ENCODE data around the gene LDAH.
A peak's percentile ranks its signal among the peaks of the same experiment; 100 is the strongest.

The LDAH gene

GRCh38 chr2:20677301-20678085, 145.4 kb downstream of the LDAH start:
- DNase-seq, result peak; percentile 68

DNA sequence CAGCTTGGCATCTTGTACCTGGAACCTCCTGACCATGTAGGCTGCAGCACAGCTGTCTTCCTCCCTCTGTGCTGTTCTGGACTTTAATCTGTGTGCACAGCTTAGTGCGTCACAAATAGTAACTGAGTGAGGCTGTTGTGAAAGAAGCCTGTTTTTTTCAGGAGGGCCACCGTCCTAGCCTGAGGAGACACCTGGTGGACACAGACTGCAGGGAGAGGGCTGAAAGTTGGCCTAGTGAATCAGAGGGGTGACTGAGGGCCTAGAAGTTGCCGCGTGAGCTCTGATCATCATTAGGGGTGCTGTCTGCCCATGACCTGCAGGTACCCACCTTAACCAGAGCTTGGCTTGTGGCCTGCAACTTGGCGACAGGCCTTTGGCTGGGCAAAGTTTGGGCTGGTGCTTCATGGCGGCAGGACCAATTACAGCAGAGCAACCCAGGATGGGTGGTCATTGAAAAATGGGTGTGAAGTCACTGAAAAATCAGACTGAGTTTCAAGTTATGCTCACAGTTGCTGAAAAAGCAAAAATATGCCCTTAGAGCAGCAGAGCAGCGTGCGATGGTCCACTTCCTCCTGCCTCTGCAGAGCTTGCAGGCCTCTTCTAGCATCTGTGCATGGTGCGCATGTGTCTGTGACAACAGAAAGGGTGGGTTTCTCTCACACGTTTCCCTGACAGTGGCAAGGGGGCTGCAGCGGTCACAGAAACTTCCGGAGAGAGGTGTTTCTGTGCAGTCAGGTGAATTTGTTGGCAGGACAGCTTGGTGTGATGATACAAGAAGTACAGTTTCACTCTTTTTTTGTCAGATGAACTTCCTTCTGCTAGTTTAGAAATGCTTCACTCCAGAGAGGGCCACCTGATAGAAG, 146.3 kb downstream of the LDAH start:
- peak; percentile 54 for DNase-seq

- peak; percentile 57 for DNase-seq
Observed at GRCh38 chr2:20675701-20676352, 147.1 kb downstream of the LDAH start.

GRCh38 chr2:20674974-20675679, 147.8 kb downstream of the LDAH start:
- peak; percentile 64 for DNase-seq

DNA sequence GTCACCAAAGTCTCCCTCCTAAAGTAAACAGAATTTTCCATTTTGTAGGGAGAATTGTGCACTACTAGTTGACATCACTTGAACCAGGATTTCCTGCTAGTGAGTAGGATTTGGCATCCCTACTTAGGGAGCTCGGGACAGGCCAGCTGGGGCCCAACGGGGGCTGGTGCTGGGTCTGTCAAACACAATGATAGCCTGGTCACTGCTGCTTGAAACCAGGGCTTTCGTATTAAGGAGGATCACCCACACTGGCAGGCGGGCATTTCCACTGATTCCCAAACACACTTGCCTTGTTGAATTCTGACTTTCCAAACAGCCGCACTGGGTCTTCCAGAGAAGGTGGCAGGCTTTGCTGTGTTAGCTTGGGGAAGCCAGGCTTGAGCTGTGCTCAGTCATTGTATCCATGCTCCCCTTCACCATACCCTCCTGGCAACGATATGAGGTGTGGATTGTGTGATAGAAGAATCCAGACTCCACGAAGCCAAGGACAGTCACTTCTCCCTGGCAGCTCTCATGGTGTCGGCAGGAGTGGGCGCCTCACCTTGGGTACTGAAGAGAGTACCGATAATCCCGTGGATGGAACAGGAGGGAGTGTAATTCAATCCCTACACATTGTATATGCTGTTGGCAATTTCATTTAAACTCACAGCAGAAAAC, 148.5 kb downstream of the LDAH start:
- DNase-seq, result no peak

- no peak for DNase-seq
Observed at GRCh38 chr2:20673686-20674308, 149.1 kb downstream of the LDAH start.

DNA sequence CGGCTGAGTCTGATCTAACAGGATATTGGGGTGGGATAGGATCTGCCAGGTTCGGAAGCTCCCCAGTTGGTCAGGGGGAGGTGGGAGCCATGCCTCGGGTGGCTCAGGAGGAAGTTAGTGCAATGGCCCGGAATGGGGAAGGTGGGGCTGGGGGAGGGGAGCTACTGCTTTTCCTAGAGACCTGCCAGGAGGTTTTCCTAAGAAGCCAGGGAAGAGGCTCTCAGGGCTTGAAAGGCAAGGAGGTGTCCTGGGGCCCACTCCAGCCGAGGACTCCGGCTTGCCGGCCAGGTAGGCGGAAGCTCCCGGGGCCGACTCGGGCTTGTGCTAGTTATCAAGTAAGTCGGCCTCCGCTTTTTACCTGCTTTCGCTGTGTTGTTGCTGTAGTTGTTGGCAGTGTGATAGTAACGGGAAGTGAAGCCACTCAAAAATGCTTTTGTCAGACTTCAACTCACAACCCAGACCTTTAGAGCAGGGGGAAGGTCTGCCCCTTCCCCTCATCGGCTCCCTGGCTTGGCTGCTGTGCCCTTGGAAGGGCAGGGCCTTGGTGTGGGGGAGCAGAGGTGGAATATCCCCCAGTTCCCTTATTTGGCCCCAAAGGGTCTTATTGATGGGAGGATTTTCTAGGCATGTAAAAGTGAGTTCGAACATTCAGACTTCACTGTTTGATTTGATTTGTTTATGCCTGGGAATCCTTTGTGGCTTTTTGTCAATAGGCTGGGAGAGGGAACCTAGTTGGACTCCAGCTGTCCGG, 150.5 kb downstream of the LDAH start:
- DNase-seq, result peak; percentile 74

- DNase-seq, result no peak
Observed at GRCh38 chr2:20671736-20672080, 151.2 kb downstream of the LDAH start.

DNA sequence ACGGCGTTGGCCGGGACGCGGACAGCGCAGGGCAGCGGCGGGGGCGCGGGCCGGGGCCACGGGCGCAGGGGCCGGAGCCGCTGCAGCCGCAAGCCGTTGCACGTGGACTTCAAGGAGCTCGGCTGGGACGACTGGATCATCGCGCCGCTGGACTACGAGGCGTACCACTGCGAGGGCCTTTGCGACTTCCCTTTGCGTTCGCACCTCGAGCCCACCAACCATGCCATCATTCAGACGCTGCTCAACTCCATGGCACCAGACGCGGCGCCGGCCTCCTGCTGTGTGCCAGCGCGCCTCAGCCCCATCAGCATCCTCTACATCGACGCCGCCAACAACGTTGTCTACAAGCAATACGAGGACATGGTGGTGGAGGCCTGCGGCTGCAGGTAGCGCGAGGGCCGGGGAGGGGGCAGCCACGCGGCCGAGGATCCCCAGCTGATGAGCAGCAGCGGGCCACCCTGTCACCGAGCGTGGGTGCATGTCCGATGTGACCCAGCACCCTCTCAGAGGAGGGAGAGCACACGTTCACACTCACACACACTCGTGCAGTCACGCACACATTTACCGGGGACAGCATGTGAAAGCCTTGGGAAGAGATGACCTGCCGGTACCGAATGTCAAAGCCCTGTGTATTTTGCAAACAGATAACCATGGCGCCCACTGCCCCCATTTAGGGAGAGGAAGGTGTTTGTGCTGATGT, 151.7 kb downstream of the LDAH start:
- DNase-seq, result no peak

GRCh38 chr2:20670315-20671035, 152.4 kb downstream of the LDAH start:
- no peak for DNase-seq

DNA sequence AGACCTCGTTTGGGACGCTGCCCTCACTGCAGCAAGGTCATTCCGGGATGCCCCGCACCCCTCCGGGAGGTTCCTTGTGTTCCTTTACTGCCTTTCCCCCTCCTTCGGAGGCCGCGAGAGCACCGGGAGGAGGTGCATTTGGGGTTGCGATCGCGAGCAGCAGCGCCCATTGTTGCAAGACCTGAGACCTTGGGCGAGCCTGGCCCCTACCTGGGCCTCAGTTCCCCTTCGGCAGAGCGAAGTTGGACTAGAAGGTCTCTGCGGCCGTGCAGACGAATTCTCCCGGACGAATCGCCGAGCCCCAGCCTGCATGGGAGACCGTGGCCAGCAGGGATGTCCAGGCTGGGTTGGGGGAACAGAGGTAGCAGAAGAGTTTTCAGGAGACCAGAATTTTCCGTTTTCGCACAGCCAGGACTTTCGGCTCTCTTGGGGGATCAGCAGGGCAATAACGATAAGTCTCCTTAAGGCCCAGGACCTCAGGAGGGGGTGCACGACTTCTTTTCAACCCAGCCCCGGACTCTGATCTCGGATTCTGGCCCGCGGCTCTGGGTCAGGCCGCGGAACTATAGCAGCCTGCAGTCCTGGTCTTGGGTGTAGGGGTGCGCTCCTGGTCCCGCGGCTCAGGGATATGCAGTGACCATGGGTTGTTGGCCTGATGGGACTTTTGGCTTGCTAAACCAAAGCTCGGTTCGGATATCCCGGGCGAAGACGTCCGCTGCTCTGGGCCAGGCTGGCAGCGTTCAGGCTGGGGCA, 153.2 kb downstream of the LDAH start:
- no peak for DNase-seq

DNA sequence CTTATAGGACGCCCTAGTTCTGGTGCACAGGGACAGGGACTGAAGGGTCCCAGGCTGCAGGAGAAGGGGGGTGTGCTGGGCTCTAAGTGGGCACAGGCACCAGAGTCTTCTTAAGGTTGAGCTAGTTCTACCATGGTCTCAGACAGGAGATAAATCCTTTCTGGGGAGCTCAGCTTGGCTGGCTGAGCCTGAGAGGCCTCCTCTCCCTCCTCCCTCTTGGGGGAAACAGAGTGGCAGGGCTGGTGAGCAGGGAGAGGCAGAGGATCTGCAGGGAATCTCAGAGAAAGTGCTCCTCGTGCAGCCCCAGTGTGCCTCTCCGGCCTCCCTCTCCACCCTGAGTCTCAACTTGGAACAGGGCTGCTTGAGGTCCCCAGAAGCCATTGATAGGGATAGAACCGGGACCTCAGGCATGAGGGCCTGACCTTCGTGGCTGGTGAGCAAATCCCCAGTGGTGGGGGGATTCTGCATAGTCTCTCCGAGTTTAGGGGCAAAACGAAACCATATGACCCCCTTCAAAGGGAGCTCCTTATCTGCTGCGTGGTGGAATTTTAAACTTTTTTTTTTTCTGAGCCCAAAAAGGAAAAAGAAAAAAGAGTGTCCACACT, 153.9 kb downstream of the LDAH start:
- no peak for DNase-seq

DNA sequence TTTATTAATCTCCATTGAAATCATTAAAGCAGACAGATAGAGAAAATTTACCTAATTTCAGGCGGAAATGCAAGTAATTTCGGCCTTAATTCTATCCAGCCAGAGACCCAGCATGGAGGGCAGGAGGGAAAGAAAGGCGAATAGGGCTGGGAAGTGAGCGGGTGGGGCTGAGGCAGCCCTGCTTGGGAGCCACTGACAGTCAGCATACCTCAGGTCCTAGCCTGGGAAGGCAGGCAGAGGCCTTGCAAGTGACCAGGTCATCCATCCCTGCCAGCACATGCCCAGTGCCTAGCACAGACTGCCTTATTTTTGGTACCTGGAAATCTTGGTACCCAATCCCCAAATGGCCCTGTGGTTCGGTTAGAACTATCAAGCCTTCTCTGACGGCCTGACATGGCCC, 154.4 kb downstream of the LDAH start:
- no peak for DNase-seq

DNA sequence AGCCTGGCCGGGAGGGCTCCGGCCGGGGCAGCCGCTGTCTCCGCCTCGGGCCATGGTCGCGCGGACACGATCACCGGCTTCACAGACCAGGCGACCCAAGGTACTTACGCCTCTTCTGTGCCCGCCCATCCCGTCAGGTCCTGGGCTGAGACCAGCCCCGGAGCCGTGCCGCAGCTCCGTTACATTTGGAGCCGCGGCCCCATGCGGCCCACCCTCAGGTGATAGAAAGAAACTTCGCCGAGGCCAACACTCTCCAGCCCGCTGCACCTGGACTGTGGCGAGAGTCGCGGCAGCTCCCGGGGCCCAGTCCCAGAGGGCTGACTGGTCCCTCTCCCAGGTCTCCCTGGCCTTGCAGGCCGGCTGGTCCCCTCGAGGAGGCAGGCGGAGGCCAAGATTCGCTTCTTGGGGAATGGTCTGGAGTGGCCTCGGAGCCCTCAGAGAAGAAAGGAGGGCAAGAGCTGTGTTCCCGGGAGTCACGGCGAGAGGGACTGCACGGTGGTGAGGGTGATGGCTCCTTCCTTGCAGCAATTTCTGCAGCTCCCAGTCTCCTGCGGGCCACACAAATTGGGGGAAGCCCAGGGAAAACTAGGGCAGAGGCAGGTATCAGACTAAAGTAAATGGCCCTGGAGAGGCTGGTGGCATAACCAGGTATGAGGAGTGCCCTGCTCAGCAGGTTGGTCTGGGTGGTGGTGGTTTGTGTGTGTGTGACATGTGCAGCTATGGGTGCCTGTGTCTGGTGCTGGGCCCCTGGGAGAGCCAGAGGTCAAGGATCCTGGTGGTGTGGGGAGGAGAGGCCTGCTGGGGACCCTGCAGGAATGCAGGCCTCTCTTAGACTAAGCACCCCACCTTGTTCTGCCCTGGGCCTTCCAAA, 155.1 kb downstream of the LDAH start:
- DNase-seq, result no peak

DNA sequence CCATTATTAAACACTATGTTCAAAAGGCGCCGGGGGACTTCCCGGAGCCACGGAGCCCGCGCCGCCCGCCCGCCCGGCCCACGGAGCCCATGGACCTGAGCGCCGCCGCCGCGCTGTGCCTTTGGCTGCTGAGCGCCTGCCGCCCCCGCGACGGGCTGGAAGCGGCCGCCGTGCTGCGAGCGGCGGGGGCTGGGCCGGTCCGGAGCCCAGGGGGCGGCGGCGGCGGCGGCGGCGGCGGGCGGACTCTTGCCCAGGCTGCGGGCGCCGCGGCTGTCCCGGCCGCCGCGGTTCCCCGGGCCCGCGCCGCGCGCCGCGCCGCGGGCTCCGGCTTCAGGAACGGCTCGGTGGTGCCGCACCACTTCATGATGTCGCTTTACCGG, 155.8 kb downstream of the LDAH start:
- DNase-seq, result no peak

DNA sequence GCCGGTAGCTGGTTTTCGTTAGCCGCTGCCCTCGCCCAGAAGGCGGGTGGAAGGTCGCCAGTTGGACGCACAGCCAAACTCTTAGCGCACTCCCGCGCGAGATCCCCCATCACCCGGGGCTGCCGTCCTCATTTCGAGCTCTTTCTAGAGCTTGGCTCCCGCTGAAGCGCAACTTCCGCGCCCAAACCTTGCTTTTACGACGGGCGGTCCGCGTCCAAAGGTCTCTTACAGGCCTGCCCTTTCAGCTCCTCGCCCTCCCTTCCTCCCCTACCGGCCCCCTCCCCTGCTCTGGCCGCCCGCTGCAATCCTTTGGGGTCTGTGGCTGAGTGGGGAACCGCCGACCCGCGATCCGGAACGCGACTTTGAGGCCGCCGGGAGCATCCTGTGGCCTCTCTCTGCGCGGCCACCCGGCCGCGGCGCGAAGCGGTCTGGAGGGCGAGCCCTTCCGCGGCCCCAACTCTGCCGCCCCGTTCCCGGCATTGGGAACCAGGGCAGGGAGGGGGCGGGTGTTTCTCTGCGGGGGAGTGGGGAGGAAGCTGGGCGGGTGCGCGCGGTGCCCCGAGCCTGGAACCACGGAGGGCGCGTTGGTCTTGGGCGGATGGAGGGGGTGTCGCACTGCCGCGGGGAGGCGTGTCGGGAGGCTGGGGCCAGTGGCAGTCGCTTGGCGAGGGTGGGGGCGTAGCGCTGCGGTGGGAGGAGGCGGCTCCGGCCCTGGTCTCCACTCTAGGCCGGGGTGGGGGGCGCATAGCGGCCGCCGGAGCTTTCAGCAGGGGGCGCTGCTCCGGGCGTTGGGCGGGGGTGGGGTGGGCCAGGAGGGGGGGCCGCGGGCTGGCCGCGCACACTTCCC, 156.4 kb downstream of the LDAH start, which contains the start of gene GDF7:
Gene GDF7, plus strand, starts transcription at position 841 of the 847 bp plus-strand sequence. CDS start 96 bp downstream, outside the sequence.
- no peak for DNase-seq

GRCh38 chr2:20666005-20666303, 156.9 kb downstream of the LDAH start:
- no peak for DNase-seq
